ENCODE data around the gene DYNC1I1. TPM values are rescaled to one million over a fixed set of nuclear protein-coding genes. Genes with fewer than 3 reads are reported as not detected.

DYNC1I1 gene
- polyA plus RNA-seq, 1 donor from 2014 or later, result 28.9 TPM

DNA sequence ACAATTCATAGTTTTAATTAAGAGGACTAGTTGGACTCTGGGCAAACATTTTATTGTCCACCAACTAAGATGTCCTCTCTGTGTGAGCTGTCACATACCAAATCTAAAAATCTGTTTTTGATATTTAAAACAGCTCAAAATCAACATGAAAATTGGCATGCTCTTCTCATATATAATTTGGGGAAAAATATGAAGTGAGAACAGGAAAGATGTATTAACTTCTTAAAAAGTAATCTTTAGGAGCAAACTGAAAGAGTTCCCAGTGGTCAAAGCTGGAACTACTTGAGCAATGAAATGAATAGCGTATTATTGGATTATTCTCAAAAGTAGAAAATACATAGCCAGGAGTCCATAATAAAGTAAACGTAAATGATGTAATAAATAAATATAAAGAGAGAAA, 147.2 kb downstream of the DYNC1I1 start:
- Histone ChIP-seq H3K36me3 (ENCODE audit: insufficient read depth, low read length) (no peaks in the 10 kb centered on the region), H2AFZ (ENCODE audit: low read depth, low read length) (no peak overlapping the region), H3K27ac (ENCODE audit: low read length) (no peak overlapping the region), H3K4me2 (ENCODE audit: low read length) (no peak overlapping the region), H3K9ac (ENCODE audit: low read length) (no peak overlapping the region), H3K9me2 (ENCODE audit: insufficient read depth, low read length) (no peaks in the 10 kb centered on the region), H3F3A (ENCODE audit: insufficient read depth, low read length, poor library complexity, severe bottlenecking) (no peaks in the 10 kb centered on the region), H3K4me3 (ENCODE audit: low read length) (no peak overlapping the region), H4K20me1 (ENCODE audit: insufficient read depth) (no peaks in the 10 kb centered on the region), H3K9me3 (ENCODE audit: low read length) (no peaks in the 10 kb centered on the region), H3K79me2 (replicated peaks; ENCODE audit: insufficient read depth, low read length) (peaks cover 18% of the 10 kb centered on the region), H3K27me3 (ENCODE audit: insufficient read depth, low read depth, low read length) (no peaks in the 10 kb centered on the region)
- TF ChIP-seq TAF1 (IDR thresholded peaks at IDR 0.05; ENCODE audit: low read depth), result no peak
- TF ChIP-seq EZH2 (IDR thresholded peaks at IDR 0.05; ENCODE audit: borderline replicate concordance, insufficient read depth, low read length, poor library complexity, severe bottlenecking), result no peak
- no peak for TF ChIP-seq REST (IDR thresholded peaks at IDR 0.05; ENCODE audit: borderline replicate concordance)

- no peak overlapping the region for H2AFZ ChIP-seq (ENCODE audit: low read depth, low read length)
- TF ChIP-seq TAF1 (IDR thresholded peaks at IDR 0.05; ENCODE audit: low read depth) (no peak), REST (IDR thresholded peaks at IDR 0.05; ENCODE audit: borderline replicate concordance) (no peak)
- no peaks in the 10 kb centered on the region for H3K27me3 ChIP-seq (ENCODE audit: insufficient read depth, low read depth, low read length)
- H3K9me2 ChIP-seq (ENCODE audit: insufficient read depth, low read length), result no peaks in the 10 kb centered on the region
- no peaks in the 10 kb centered on the region for H3F3A ChIP-seq (ENCODE audit: insufficient read depth, low read length, poor library complexity, severe bottlenecking)
- H3K4me2 ChIP-seq (ENCODE audit: low read length), result no peak overlapping the region
- H3K9me3 ChIP-seq (ENCODE audit: low read length), result no peaks in the 10 kb centered on the region
- no peak overlapping the region for H3K9ac ChIP-seq (ENCODE audit: low read length)
- no peaks in the 10 kb centered on the region for H4K20me1 ChIP-seq (ENCODE audit: insufficient read depth)
- peaks cover 12% of the 10 kb centered on the region for H3K79me2 ChIP-seq (replicated peaks; ENCODE audit: insufficient read depth, low read length)
- H3K36me3 ChIP-seq (ENCODE audit: insufficient read depth, low read length), result no peaks in the 10 kb centered on the region
- H3K27ac ChIP-seq (ENCODE audit: low read length), result no peak overlapping the region
- no peak overlapping the region for H3K4me3 ChIP-seq (ENCODE audit: low read length)
These were observed 149.2 kb downstream of the DYNC1I1 start for GRCh38 chr7:95921543-95921942.

DNA sequence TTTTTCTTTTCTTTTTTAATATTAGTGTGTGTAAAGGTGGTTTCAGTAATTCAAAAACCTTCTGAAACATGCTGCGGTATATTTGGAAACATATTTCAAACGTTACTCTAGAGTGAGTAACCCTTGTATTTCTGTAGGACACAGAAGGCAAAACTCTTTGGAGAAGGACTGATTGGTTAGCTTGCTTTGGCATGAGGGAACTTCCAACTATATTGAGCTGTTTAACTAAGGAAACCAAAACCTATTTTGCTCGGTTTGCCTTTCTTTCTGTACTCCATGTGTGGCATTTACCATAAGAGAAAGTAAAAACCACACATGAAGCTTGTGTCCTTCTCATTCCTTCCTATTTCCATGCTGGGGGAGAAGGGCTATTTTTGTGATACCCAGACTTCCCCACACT, 149.8 kb downstream of the DYNC1I1 start:
- TF ChIP-seq, protein P1, sequence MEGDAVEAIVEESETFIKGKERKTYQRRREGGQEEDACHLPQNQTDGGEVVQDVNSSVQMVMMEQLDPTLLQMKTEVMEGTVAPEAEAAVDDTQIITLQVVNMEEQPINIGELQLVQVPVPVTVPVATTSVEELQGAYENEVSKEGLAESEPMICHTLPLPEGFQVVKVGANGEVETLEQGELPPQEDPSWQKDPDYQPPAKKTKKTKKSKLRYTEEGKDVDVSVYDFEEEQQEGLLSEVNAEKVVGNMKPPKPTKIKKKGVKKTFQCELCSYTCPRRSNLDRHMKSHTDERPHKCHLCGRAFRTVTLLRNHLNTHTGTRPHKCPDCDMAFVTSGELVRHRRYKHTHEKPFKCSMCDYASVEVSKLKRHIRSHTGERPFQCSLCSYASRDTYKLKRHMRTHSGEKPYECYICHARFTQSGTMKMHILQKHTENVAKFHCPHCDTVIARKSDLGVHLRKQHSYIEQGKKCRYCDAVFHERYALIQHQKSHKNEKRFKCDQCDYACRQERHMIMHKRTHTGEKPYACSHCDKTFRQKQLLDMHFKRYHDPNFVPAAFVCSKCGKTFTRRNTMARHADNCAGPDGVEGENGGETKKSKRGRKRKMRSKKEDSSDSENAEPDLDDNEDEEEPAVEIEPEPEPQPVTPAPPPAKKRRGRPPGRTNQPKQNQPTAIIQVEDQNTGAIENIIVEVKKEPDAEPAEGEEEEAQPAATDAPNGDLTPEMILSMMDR (IDR thresholded peaks at IDR 0.05; ENCODE audit: poor library complexity, severe bottlenecking), result no peak
- TF ChIP-seq POLR2AphosphoS5 (IDR thresholded peaks at IDR 0.05), result no peak
- no peak for TF ChIP-seq RAD21 (conservative IDR thresholded peaks at IDR 0.05)
- no peak for TF ChIP-seq MXI1 (conservative IDR thresholded peaks at IDR 0.05; ENCODE audit: poor library complexity, severe bottlenecking)
- TF ChIP-seq EP300 (conservative IDR thresholded peaks at IDR 0.05; ENCODE audit: poor library complexity, severe bottlenecking), result no peak
- no peak for TF ChIP-seq EZH2 (IDR thresholded peaks at IDR 0.05; ENCODE audit: borderline replicate concordance, insufficient read depth, low read length, poor library complexity, severe bottlenecking)
- no peak for TF ChIP-seq SMC3 (conservative IDR thresholded peaks at IDR 0.05; ENCODE audit: poor library complexity)
- no peak for TF ChIP-seq REST (IDR thresholded peaks at IDR 0.05; ENCODE audit: borderline replicate concordance)
- H2AFZ ChIP-seq (ENCODE audit: low read depth, low read length), result no peak overlapping the region
- no peaks in the 10 kb centered on the region for H3K9me2 ChIP-seq (ENCODE audit: insufficient read depth, low read length)
- H4K20me1 ChIP-seq (ENCODE audit: insufficient read depth), result no peaks in the 10 kb centered on the region
- no peaks in the 10 kb centered on the region for H3K27me3 ChIP-seq (ENCODE audit: insufficient read depth, low read depth, low read length)
- H3K27ac ChIP-seq (ENCODE audit: low read length), result no peak overlapping the region
- no peaks in the 10 kb centered on the region for H3F3A ChIP-seq (ENCODE audit: insufficient read depth, low read length, poor library complexity, severe bottlenecking)
- no peaks in the 10 kb centered on the region for H3K36me3 ChIP-seq (ENCODE audit: insufficient read depth, low read length)
- H3K9ac ChIP-seq (ENCODE audit: low read length), result no peak overlapping the region
- no peak overlapping the region for H3K4me3 ChIP-seq (ENCODE audit: low read length)
- no peaks in the 10 kb centered on the region for H3K9me3 ChIP-seq (ENCODE audit: low read length)
- H3K4me2 ChIP-seq (ENCODE audit: low read length), result no peak overlapping the region
- peaks cover 5% of the 10 kb centered on the region for H3K79me2 ChIP-seq (replicated peaks; ENCODE audit: insufficient read depth, low read length)

Measured in neural cell (in vitro differentiated cells).